ENCODE measurements around the gene GUCY1A2. TPM values are rescaled to one million over a fixed set of nuclear protein-coding genes. Genes with fewer than 3 reads are reported as not detected.

Gene GUCY1A2
- total RNA-seq, 2 donors from 2014 or later, result 4.4 to 6.3 TPM

- 52 to 55% methylated on average over 4 of the region's 4 CpGs for WGBS, 2 donors
- DNase-seq (no peak), ATAC-seq (no peak)
- no peaks in the 10 kb centered on the region for H3K4me1 ChIP-seq
- H3K27ac ChIP-seq, result no peak overlapping the region
- H3K27me3 ChIP-seq, result no peaks in the 10 kb centered on the region
- H3K4me3 ChIP-seq, result no peak overlapping the region
- TF ChIP-seq CTCF (IDR thresholded peaks at IDR 0.05), result no peak
- no peak for TF ChIP-seq POLR2A (IDR thresholded peaks at IDR 0.05)
- no peaks in the 10 kb centered on the region for H3K9me3 ChIP-seq
- intact Hi-C loops (cut with DNase I), result no loop called here
- H3K36me3 ChIP-seq (replicated peaks in 1 of 2; ENCODE audit: insufficient read depth in 1 of 2, low read depth in 2 of 2), result no peaks in the 10 kb centered on the region
Observed at GRCh38 chr11:107043242-107044006, 25.1 kb upstream of the GUCY1A2 start.

- H3K27me3 ChIP-seq, result no peaks in the 10 kb centered on the region
- H3K9me3 ChIP-seq, result no peaks in the 10 kb centered on the region
- H3K27ac ChIP-seq, result no peak overlapping the region
- no peak for TF ChIP-seq CTCF (IDR thresholded peaks at IDR 0.05)
- no peak for TF ChIP-seq POLR2A (IDR thresholded peaks at IDR 0.05)
- DNase-seq (no peak), ATAC-seq (no peak)
- no peaks in the 10 kb centered on the region for H3K4me1 ChIP-seq
- no peaks in the 10 kb centered on the region for H3K36me3 ChIP-seq (replicated peaks in 1 of 2; ENCODE audit: insufficient read depth in 1 of 2, low read depth in 2 of 2)
- H3K4me3 ChIP-seq, result no peak overlapping the region
- intact Hi-C loops (cut with DNase I), result no loop called here
- 75% methylated on average over 4 of the region's 4 CpGs for WGBS, 2 donors
Observed at GRCh38 chr11:107042748-107043147, 24.5 kb upstream of the GUCY1A2 start.

- ATAC-seq (no peak), DNase-seq (no peak)
- Histone ChIP-seq H3K36me3 (replicated peaks in 1 of 2; ENCODE audit: insufficient read depth in 1 of 2, low read depth in 2 of 2) (no peaks in the 10 kb centered on the region), H3K9me3 (no peaks in the 10 kb centered on the region), H3K27ac (no peak overlapping the region), H3K4me3 (no peak overlapping the region), H3K27me3 (no peaks in the 10 kb centered on the region), H3K4me1 (no peaks in the 10 kb centered on the region)
- WGBS, 2 donors, result 38 to 72% methylated on average over 1 of the region's 1 CpG
- no peak for TF ChIP-seq POLR2A (IDR thresholded peaks at IDR 0.05)
- no peak for TF ChIP-seq CTCF (IDR thresholded peaks at IDR 0.05)
- intact Hi-C loops (cut with DNase I), result no loop called here
Observed at GRCh38 chr11:107041088-107041444, 22.8 kb upstream of the GUCY1A2 start.

- intact Hi-C loops (cut with DNase I), result no loop called here
- Histone ChIP-seq H3K4me3 (no peak overlapping the region), H3K4me1 (no peaks in the 10 kb centered on the region), H3K36me3 (replicated peaks in 1 of 2; ENCODE audit: insufficient read depth in 1 of 2, low read depth in 2 of 2) (no peaks in the 10 kb centered on the region), H3K27ac (no peak overlapping the region), H3K9me3 (no peaks in the 10 kb centered on the region), H3K27me3 (no peaks in the 10 kb centered on the region)
- DNase-seq (no peak), ATAC-seq (no peak)
- TF ChIP-seq CTCF (IDR thresholded peaks at IDR 0.05) (no peak), POLR2A (IDR thresholded peaks at IDR 0.05) (no peak)
- WGBS, 2 donors, result 60 to 73% methylated on average over 2 of the region's 2 CpGs
Observed at GRCh38 chr11:107040433-107041087, 22.3 kb upstream of the GUCY1A2 start.

GRCh38 chr11:107025673-107026072, 7.4 kb upstream of the GUCY1A2 start:
- TF ChIP-seq POLR2A (IDR thresholded peaks at IDR 0.05) (no peak), CTCF (IDR thresholded peaks at IDR 0.05) (no peak)
- DNase-seq (no peak), ATAC-seq (no peak)
- Histone ChIP-seq H3K36me3 (replicated peaks in 1 of 2; ENCODE audit: insufficient read depth in 1 of 2, low read depth in 2 of 2) (no peaks in the 10 kb centered on the region), H3K27ac (no peak overlapping the region), H3K4me3 (no peak overlapping the region), H3K27me3 (no peaks in the 10 kb centered on the region), H3K4me1 (no peaks in the 10 kb centered on the region), H3K9me3 (no peaks in the 10 kb centered on the region)
- intact Hi-C loops (cut with DNase I), result no loop called here

Data from body of pancreas (tissue), 4 donors.